HEK293T (cell line): Measurements from ENCODE around the gene CROT.
"Not testable (repeated sequence)": the region's sequence is repeated elsewhere in the genome, so short reads cannot be mapped to it uniquely, and the experiment has no call there.

Source experiments
- CTCF ChIA-PET: fragments of 350-600 bp; formaldehyde crosslinking; extraction: SDS; loops from one replicate; lab custom pipeline; 2021; ENCODE audit warnings: antibody characterized with exemption, inconsistent platforms; lab: Yijun Ruan, JAX
- POLR2A ChIA-PET: fragments of 350-600 bp; formaldehyde crosslinking; extraction: SDS; loops from one replicate; lab custom pipeline; 2020; ENCODE audit warnings: antibody characterized with exemption, inconsistent platforms; lab: Yijun Ruan, JAX
- DNase-seq: peaks from one replicate; pipeline ENCODE4 v3.0.0; 2012; ENCODE audit warnings: mixed read lengths; ENCODE audit errors: extremely low spot score
- ARNT ChIP-seq: fragments of 450-650 bp; IDR thresholded peaks from 2 replicates; pipeline ENCODE4 v1.6.1; 2017; ENCODE audit warnings: mild to moderate bottlenecking
- BHLHE40 ChIP-seq: fragments of 450-650 bp; IDR thresholded peaks from 2 replicates; pipeline ENCODE4 v1.6.1; 2016; ENCODE audit warnings: mild to moderate bottlenecking, moderate library complexity, borderline replicate concordance
- CTBP1 ChIP-seq: fragments of 450-650 bp; IDR thresholded peaks from 2 replicates; pipeline ENCODE4 v1.6.1; 2016; ENCODE audit warnings: borderline replicate concordance
- ELF4 ChIP-seq: fragments of 450-650 bp; IDR thresholded peaks from 2 replicates; pipeline ENCODE4 v1.6.1; 2017; ENCODE audit warnings: antibody characterized with exemption
- FOXA1 ChIP-seq: fragments of 450-650 bp; IDR thresholded peaks from 2 replicates; pipeline ENCODE4 v1.6.1; 2016; ENCODE audit warnings: mild to moderate bottlenecking
- FOXK2 ChIP-seq: fragments of 450-650 bp; IDR thresholded peaks from 2 replicates; pipeline ENCODE4 v1.6.1; 2016; ENCODE audit warnings: mild to moderate bottlenecking
- FOXM1 ChIP-seq: fragments of 450-650 bp; IDR thresholded peaks from 2 replicates; pipeline ENCODE4 v1.6.1; 2017; ENCODE audit warnings: mild to moderate bottlenecking, borderline replicate concordance
- HDGF ChIP-seq: fragments of 450-650 bp; IDR thresholded peaks from 2 replicates; pipeline ENCODE4 v1.6.1; 2017; ENCODE audit warnings: antibody characterized with exemption, borderline replicate concordance
- L3MBTL2 ChIP-seq: fragments of 450-650 bp; conservative IDR thresholded peaks from 2 replicates; pipeline ENCODE4 v1.6.1; 2016; ENCODE audit warnings: mild to moderate bottlenecking
- LEF1 ChIP-seq: fragments of 450-650 bp; IDR thresholded peaks from 2 replicates; pipeline ENCODE4 v1.6.1; 2017; ENCODE audit warnings: mild to moderate bottlenecking, borderline replicate concordance
- NFRKB ChIP-seq: fragments of 450-650 bp; IDR thresholded peaks from 2 replicates; pipeline ENCODE4 v1.6.1; 2016; ENCODE audit warnings: mild to moderate bottlenecking, moderate library complexity
- SP1 ChIP-seq: fragments of 450-650 bp; IDR thresholded peaks from 2 replicates; pipeline ENCODE4 v1.6.1; 2017
- SUZ12 ChIP-seq: fragments of 450-650 bp; IDR thresholded peaks from 2 replicates; pipeline ENCODE4 v1.6.1; 2016; ENCODE audit warnings: mild to moderate bottlenecking
- TARDBP ChIP-seq: fragments of 450-650 bp; IDR thresholded peaks from 2 replicates; pipeline ENCODE4 v1.6.1; 2016
- ZNF384 ChIP-seq: fragments of 450-650 bp; IDR thresholded peaks from 2 replicates; pipeline ENCODE4 v1.6.1; 2016
- TF ChIP-seq, protein P1 (sequence below): fragments of 450-650 bp; IDR thresholded peaks from 2 replicates; pipeline ENCODE4 v1.6.1; 2016

Gene CROT

DNA sequence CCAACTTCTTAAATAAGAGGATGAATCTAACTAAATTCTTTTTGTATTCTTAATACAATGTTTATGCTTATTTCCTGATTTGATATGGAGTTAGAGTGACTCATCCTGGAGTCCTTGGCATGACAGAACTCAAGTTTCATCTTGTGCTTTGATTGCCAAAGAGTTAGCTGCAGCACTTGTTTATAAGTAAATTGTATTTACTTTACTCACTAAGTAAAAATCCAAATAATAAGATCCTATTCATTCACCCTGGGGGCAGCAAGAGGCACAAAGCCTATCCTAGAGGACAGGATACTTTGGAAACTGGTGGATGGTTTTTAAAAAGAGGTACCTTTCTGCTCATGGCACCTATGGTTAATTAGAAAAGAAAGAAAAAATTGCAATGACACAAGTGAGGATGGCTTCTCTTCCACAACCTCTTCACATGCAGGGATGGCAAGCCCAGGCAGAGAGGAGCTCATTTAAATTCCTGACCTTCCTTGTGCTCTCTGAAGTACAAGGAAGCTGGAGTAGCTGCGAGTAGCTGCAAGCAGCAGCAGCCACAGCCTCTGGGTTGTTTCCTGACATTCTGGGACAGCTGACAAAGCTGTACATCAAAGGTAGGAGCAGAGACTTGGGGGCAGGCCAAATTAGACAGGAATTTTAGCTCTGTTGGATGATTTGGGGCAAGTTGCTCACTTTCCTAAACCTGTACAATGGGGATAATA lies 28.5 kb upstream of the CROT start:
- ChIA-PET CTCF (interaction anchor here (0.6 to 0.9 kb wide), 2 partner anchors 9 to 98 kb away, joined by 3 read pairs; no protein-coding TSS in a partner anchor), POLR2A (no interaction called here)
- TF ChIP-seq SUZ12 (no peak), ELF4 (no peak), ARNT (no peak), CTBP1 (no peak), NFRKB (no peak), ZNF384 (no peak), L3MBTL2 (no peak), FOXA1 (no peak), HDGF (no peak), LEF1 (no peak), TARDBP (no peak), FOXM1 (no peak), FOXK2 (no peak), BHLHE40 (no peak), SP1 (no peak)
- TF ChIP-seq, protein P1, sequence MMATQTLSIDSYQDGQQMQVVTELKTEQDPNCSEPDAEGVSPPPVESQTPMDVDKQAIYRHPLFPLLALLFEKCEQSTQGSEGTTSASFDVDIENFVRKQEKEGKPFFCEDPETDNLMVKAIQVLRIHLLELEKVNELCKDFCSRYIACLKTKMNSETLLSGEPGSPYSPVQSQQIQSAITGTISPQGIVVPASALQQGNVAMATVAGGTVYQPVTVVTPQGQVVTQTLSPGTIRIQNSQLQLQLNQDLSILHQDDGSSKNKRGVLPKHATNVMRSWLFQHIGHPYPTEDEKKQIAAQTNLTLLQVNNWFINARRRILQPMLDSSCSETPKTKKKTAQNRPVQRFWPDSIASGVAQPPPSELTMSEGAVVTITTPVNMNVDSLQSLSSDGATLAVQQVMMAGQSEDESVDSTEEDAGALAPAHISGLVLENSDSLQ, result no peak
- no peak for DNase-seq

DNA sequence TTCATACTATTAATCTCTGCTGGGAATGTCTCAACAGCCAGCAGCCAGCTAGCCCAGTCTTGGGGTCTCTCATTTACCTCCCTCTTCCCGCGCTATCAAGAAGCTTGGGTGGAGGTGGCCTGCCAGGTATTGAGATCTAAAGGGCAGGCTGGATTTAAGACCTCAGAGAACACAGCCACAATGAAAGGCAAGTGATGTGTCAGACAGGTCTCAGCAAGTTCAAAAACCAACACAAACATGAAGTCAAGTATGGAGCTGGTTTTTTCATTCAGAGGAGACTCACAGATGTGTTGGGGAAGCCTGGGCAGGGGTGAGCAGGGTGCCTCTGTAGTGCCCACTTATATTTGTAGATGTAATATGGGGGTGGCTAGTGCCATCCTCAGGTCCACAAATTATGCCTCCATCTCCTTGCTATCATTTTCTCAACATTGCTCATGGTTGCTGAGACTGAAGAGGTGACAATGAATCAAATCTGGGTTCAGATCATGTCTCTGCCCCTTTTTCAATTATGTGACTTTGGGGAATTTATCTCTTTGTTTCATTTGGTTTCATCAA lies 27.7 kb upstream of the CROT start:
- DNase-seq, result no peak
- ChIA-PET CTCF (interaction anchor here (0.9 kb wide), 1 partner anchor 98 kb away, joined by 3 read pairs; no protein-coding TSS in a partner anchor), POLR2A (no interaction called here)
- no peak for TF ChIP-seq FOXK2
- TF ChIP-seq L3MBTL2, result no peak
- TF ChIP-seq ARNT, result no peak
- no peak for TF ChIP-seq LEF1
- no peak for TF ChIP-seq TARDBP
- no peak for TF ChIP-seq FOXA1
- no peak for TF ChIP-seq BHLHE40
- no peak for TF ChIP-seq SP1

DNA sequence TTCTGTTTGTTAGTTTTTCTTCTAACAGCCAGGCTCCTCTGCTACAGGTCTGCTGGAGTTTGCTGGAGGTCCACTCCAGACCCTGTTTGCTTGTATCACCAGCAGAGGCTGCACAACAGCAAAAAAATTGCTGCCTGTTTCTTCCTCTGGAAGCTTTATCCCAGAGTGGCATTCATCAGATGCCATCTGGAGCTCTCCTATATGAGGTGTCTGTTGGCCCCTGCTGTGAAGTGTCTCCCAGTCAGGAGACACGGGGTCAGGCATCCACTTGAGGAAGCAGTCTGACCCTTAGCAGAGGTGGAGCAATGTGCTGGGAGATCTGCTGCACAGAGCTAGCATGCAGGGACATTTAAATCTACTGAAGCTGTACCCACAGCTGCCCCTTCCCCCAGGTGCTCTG lies 26.7 kb upstream of the CROT start:
- TF ChIP-seq HDGF (no peak), SUZ12 (no peak), CTBP1 (no peak), BHLHE40 (no peak), ZNF384 (no peak), ELF4 (no peak), SP1 (no peak), LEF1 (no peak), ARNT (no peak), L3MBTL2 (no peak), TARDBP (no peak), NFRKB (no peak), FOXK2 (no peak)
- TF ChIP-seq, protein P1, result no peak
- DNase-seq, result no peak
- ChIA-PET CTCF (interaction anchor here (0.6 to 1.1 kb wide), 3 partner anchors 8 to 189 kb away, joined by 3 read pairs; partner anchors contain the start of gene CROT), POLR2A (no interaction called here)

DNA sequence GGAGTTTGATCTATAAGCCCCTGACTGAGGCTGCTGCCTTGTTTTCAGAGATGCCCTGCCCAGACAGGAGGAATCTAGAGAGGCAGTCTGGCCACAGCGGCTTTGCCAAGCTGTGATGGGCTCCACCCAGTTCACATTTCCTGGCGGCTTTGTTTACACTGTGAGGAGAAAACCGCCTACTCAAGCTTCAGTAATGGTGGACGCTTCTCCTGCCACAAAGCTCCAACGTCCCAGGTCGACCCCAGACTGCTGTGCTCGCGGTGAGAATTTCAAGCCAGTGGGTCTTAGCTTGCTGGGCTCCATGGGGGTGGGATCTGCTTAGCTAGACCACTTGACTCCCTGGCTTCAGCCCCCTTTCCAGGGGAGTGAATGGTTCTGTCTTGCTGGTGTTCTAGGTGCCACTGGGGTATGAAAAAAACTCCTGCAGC lies 26.3 kb upstream of the CROT start:
- POLR2A ChIA-PET, DNase-seq: not testable (repeated sequence)
- CTCF ChIA-PET, result interaction anchor here (0.6 to 1.1 kb wide), 3 partner anchors 9 to 188 kb away, joined by 3 read pairs; partner anchors contain the start of gene CROT

DNA sequence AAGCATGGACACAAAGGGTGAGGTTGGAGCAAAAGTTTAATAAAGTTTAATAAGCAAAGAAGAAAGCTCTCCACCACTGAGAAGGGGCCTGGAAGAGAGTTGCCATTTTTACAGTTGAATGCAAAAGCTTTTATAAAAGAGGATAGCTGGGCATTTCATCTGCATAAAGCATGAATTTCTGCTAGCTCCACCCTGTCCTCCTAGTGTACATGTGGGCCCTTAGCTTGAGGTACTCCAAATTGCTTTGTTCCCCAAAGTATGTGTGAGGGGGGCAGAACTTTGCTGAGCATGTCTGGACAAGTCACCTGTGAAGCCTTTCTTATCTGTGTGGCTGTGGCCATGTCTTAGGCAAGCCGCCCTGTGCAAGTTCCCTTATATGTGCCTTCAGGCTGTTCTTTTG lies 22.6 kb upstream of the CROT start:
- ChIA-PET POLR2A (interaction anchor here (0.6 kb wide), 1 partner anchor 618 kb away, joined by 3 read pairs; no protein-coding TSS in a partner anchor), CTCF (no interaction called here)
- TF ChIP-seq HDGF, result no peak
- no peak for TF ChIP-seq L3MBTL2
- no peak for TF ChIP-seq TARDBP
- TF ChIP-seq FOXM1, result no peak
- no peak for TF ChIP-seq BHLHE40
- TF ChIP-seq SP1, result no peak
- TF ChIP-seq ZNF384, result no peak
- TF ChIP-seq CTBP1, result no peak
- TF ChIP-seq, protein P1, result no peak
- no peak for TF ChIP-seq FOXA1
- TF ChIP-seq FOXK2, result no peak
- no peak for TF ChIP-seq LEF1
- TF ChIP-seq ELF4, result no peak
- TF ChIP-seq NFRKB, result no peak
- TF ChIP-seq ARNT, result no peak
- TF ChIP-seq SUZ12, result no peak
- no peak for DNase-seq
